T-helper 22 cell (primary cell): ENCODE data around the gene TMSB4Y.

Source experiments
- DNase-seq: peaks from one replicate; pipeline ENCODE4 v3.0.0-alpha.2; 2020; ENCODE audit warnings: low read depth

The TMSB4Y gene

GRCh38 chrY:13703568-13703968 lies at the start of gene TMSB4Y:
TMSB4Y (plus strand) TSS chrY:13703899.
- no peak for DNase-seq

- DNase-seq, result no peak
Measured at GRCh38 chrY:13664162-13664561, 39.5 kb upstream of the TMSB4Y start.

- DNase-seq, result no peak
Measured at GRCh38 chrY:13671122-13671521, 32.6 kb upstream of the TMSB4Y start.

DNA sequence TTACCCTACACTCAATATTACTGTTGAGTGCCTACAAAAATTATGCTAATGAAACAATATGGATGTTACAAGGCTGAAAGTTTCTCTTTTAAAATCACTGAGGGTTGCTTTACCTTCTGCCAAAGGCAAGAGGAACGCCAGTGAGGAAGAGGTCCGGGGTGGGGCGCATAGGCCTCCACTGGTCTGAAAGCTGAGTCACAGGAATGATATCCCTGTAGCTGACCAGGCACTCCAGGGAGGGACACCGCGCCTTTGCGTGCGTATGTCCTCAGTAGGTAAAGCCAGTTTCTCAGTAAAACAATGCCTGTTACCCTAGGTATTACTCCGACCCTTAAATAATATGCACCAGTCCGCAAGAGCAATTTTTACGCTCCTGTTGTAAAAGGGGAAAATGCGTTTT lies 1.4 kb upstream of the TMSB4Y start:
- DNase-seq, result no peak

DNA sequence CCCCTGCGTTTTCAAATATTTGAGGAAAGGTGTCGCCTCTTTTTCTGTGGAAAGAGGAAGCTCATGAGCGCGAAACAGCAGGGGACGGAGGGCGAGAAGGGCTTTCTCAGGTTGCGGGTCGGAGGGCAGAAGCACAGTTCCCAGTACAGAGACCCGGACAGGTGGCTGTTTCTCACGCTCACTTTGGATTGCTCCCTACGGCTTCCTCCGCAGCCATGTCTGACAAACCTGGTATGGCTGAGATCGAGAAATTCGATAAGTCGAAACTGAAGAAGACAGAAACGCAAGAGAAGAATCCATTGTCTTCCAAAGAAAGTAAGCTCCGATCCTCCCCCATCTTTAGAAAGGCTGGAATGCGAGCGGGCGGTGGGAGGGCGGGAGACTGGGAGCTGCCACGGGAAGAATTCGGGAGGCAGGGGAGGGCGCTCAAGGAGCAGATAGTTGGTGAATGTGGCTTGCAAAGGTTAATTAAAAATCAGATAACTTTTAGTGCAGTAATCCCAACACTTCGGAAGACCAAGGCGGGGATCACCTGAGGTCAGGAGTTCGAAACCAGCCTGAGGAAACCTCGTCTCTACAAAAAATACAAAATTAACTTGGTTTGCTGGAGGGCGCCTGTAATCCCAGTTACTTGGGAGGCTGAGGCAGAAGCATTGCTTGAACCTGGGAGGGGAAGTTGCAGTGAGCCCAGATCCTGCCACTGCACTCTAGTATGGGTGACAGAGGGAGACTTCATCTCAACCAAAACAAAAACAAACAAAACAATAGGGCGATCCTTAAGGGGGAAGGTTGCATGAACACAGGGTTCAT lies 627 bp downstream of the TMSB4Y start:
- DNase-seq, result no peak

- DNase-seq, result no peak
Measured at GRCh38 chrY:13705197-13705596, 1.5 kb downstream of the TMSB4Y start.

GRCh38 chrY:13708038-13708437 lies 4.3 kb downstream of the TMSB4Y start:
- no peak for DNase-seq

GRCh38 chrY:13718996-13719395 lies 15.3 kb downstream of the TMSB4Y start:
- no peak for DNase-seq

GRCh38 chrY:13729517-13729916 lies 25.8 kb downstream of the TMSB4Y start:
- DNase-seq, result no peak

DNA sequence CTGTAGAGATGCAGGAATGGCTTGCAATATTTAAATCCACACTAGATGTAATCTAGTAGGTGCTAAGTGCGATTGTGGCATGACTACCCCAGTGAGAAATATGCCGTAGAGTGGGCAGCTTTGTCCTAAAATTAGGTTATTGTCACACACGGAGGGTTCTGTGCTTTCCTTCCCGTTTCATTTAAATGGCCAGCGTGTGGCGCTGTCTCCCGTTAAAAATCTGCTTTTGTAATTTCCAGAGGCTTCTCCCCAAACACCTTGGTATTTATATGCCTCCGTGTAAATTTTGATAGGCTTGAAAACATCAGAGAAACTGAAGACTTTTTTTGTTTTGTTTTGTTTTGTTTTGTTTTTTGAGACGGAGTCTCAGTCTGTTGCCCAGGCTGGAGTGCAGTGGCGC lies 34.9 kb downstream of the TMSB4Y start:
- no peak for DNase-seq

GRCh38 chrY:13751289-13752071 lies 47.8 kb downstream of the TMSB4Y start:
- DNase-seq, result no peak

- DNase-seq, result no peak
Measured at GRCh38 chrY:13754661-13755060, 51.0 kb downstream of the TMSB4Y start.
